ENCODE results near the gene BHLHE23. TPM values are rescaled to one million over a fixed set of nuclear protein-coding genes. Genes with fewer than 3 reads are reported as not detected.
A peak's percentile ranks its signal among the peaks of the same experiment; 100 is the strongest.

Gene BHLHE23
- total RNA-seq, 1 experiment from 2014 or later, result not detected

DNA sequence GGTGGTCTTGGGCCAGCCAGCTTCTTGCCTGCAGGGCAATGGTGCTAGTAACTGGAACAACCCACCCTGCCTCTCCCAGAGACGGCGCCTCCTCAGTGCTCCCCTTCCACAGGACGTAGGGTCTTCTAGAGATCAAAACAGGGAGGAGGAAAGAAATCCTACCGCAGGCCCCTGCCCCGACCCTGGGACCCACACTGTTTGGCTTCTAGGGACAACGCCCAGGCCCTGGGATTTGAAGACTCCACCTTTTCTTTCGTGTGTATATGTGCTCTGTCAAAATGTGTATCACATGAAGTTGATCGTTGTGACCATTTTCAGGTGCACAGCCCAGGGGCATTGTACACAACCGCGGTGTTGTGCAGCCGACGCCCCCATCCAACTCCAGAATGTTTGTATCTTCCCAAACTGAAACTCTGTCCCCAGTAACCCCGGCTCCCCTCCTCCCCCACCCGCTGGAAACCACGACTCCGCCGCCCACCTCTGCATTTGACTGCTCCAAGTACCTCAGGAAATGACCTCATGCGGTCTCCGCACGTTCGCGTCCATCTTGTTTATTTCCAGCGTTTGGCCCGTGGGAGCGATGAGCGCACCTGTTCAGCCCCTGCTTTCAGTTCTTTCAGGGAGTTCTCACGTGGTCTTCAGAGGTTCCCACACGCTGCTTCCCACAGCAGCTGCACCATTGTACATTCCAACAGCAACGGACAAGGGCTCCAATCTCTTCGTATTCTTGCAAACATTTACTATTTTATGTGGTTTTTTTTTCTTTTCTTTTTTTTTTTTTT, 3.4 kb upstream of the BHLHE23 start:
- no peak for DNase-seq (ENCODE audit: low spot score)

DNA sequence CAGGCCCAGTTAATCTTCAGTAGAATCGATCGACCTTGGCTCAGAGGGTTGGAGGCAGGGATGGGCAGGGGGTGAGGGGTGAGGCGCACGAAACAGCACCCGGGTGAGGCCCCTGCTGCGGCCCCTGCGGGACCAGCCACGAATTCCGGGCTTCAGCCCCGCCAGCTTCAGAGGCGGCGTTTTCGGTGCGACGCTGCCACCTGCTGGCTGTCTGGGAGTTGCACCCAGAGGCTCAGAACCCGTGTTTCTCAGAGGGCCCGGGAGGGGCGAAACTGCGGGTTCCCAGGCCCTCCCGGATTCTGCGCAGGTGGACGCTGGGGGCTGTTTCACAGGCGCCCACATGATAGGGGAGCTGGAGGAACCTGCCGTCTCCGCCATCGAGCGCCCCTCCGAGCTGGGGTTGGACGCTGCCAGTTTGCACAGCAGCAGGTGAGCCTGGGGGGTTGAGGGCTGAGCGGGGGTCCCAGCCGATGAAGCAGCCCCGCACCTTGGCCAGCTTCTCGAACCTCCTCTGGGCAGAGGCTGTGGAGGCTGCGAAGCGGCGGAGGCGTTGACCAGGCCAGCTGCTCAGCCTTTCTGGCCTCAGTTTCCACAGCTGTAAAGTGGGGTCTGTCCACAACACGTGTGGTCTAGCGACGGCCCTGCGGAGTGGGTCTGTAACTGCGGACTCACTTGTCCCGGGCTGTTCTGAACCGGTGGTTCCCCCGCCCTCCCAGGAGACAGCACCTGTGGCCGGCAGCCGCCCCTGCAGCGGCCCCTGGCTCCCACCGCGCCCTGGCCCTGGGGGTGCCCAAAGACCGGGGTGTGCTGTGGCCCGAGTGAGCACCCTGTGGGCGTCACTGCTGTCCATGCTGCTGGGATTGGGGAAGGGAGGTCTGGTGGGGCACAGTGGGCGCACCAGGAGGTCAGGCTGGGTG, 2.5 kb upstream of the BHLHE23 start:
- DNase-seq (ENCODE audit: low spot score), result peak; percentile 91

DNA sequence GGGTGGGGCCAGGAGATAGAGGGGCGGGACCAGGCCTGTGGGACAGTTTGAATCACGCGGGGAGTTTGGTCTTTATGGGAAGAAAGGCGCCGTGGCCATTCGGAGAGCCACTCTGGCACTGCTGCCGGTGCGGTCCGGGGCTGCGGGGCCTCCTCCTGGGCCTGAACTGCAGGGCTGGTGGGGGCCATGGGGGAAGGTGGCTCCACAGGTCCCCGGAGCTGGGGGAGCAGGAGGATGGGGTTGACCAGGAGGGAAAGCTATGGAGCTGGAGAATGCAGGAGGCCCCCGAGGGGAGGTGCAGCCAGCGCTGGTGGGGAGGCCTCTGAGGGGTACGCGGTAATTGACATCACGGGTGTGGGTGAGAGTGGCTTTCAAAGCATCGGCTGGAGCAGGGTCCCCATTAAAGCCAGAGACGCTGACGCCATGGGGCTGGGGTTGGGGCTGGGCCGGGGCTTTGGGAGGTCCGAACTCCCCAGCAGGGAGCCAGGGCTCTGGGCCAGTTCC, 1.8 kb upstream of the BHLHE23 start:
- DNase-seq (ENCODE audit: low spot score), result no peak

DNA sequence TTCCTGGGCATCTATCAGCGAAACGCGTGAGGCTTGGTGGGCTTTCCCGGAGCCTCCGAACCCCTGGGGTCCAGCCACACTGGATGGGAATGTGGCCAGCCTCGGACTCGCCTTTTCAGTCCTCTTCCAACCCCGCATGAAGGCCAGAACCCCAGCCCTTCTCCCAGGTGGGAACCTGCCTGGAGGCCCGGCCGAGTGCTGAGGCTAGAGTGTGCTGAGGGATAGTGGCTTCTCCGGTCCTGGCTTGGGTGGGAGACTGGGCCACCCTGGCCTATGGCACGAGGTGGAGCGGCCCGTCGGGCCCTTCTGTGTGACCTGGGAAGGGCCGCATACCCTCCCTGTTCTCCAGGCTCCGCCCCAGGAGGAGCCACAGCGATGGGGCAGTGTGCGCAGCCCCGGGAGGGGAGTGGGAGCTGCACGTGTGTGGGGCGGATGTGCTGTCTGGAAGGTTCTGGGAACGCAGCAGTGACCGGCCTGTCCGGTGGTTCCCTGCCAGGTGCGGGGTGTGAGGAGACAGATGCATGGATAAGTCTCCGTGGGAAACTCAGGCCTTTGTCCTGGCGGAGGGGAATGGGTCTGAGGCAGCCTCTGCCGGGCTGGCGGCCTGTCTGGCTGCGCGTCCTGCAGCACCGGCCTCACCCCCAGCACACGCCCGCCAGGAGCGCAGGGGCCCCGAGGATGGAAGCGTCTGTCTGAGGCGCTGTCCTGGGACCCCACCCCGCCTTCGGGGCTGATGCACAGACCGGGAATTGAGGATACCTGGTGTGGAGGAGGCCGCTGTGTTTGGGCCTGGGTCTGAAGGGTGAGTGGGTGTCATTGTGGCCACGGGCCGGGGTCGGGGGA, 1.1 kb upstream of the BHLHE23 start:
- no peak for DNase-seq (ENCODE audit: low spot score)

DNA sequence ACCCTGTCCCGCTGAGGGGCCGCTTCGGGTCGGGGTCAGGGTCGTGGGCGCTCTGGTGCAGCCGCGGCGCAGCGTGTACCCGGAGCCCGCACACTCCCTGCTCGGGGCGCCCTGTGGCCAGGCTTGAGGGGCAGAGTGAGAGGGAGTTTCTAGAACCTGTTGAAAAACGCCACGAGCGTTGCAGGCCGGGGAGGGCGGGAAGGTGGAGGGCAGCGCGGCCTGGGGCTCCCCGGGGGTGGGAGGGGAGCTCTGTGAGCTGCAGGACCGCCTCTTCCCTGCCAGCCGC, 539 bp upstream of the BHLHE23 start:
- no peak for DNase-seq (ENCODE audit: low spot score)

DNA sequence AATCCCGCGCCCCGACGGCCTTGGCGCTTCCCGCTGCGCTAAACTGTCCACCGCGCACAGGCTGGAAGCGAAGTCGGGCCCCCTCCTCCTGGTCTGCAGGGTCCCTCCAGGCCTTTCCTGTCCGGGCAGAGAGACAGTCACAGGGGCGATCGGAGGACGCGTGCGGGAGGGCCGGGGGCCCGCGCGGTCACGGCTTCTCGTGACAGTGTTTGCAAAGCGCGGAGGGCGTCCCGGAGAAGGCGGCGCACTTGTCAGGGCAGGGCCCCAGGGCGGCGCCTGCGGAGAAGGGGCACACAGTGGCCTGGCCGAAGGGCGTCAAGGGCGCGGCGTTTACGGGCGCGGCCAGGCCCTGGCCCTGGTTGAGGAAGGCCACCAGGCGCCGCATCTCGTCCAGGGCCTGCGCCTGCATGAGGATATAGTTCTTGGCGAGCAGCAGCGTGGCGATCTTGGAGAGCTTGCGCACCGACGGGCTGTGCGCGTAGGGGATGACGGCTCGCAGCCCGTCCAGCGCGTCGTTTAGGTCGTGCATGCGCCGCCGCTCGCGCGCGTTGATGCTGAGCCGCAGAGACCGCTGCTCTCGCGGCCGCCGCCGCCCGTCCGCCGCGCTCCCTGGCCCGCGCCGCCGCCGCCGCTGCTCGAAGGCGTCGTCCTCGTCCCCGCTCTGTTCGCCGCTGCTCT, 763 bp downstream of the BHLHE23 start:
- no peak for DNase-seq (ENCODE audit: low spot score)

DNA sequence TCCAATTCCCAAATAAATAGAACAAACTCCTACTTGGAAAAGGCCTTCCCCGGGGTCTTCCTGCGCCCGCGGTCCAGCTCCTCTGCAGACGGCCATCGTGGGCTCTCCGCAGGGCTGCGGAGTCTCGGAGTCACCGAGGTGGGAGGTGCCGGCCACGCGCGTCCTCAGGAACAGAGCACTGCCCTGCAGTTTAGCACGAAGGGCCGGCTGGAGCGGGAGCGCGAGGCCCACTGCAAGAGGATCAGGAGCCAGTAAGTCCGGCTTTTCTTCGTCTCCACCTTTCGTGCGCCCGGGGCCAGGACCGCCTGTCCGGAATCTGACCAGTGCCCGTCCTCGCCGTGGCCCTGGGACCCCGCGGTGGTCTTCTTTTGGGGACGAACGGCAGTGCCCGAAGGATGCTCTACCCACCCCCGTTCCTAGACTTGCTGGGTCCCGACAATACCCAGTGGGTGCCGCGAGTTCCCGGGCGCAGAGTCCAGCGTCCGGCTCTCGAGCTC, 1.4 kb downstream of the BHLHE23 start:
- DNase-seq (ENCODE audit: low spot score), result no peak

DNA sequence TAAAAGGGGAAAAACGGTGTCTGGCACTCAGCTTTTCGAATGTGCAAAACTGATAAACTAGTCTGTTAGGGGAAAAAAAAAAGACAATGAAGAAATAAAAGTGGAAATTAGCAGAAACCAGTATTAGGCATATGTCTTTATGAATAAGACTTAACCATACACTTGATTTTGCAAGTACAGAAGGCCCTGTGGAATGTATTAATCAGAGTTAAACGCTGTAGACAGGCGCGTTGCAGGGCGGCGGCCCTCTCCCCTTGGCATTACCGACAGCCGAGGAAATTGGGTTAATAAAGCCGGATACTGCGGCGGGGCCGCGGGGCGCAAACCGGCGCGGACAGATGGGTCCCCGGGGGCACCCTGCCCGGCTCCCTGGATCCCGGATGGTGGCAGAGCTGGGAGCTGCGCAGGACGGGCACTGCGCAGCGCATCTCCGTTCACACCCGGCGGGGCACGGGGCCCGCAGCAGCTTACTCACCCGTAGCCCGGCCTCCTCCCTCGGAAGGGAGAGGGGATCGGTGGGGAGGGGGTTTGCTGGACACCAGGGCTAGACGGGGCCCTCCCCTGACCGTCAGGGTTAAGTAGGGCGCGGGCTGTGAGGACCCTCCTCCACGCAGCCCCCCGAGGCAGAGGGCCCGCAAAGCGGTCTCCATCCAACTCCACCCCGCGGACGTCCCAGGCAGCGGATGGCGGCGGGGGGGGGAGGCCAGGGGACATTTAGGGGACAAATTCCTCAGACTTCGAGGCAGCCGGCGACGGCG, 2.0 kb downstream of the BHLHE23 start:
- no peak for DNase-seq (ENCODE audit: low spot score)

DNA sequence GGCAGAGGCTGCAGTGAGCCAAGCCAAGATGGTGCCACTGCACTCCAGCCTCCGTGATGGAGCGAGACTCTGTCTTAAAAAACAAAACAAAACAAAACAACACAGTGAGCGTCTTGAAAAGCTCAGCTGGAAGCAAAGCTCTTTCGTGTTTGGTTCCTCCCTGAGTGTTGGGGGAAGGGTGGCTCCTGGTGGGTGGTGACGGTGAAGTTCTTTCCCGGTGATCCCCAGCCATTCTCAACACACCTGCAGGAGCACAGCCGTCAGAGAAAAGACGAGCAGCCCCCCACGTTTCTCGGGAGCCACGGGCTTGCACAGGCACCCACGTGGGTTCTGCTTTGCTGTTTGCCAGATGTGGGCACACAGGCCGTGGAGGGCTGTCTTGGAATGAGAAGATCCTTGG, 3.2 kb downstream of the BHLHE23 start:
- DNase-seq (ENCODE audit: low spot score), result no peak

DNA sequence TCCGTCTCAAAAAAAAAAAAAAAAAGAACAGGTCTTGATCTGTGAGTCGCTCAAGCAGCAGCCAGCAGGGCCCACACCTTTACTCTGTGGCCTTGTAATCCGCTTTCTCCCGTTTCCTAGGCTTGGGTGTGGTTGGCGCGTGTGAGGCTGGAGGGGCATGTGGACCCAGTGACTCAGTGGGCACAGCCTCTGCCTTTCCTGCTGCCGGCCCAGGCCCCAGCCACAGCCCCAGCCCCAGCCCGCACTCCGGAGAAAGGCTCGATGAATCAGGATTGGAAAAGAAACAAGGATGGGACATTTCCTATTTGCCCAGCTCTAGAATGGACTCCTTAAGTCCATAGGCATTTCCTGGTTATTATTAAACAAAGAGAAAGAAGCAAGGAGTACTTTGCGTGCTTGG, 4.3 kb downstream of the BHLHE23 start:
- DNase-seq (ENCODE audit: low spot score), result no peak

DNA sequence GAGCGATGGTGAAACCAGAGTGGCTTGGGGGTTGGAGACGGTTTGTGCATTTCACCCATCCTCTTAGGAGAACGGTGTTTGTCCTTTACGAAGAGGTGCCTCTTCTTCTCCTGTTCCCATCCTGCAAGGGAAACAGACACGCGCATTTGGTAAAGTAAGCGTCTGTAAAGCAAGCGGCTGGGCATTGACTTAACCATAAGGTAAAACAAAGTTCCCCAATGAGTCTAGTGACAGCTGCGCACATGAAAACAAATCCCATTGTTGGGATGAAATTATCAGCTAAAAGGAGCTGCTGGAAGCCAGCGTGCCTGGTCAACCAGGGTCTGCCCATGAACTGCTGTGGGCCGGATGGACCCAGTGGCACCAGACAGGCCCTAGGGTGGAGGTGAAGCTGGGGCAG, 5.8 kb downstream of the BHLHE23 start:
- DNase-seq (ENCODE audit: low spot score), result no peak

DNA sequence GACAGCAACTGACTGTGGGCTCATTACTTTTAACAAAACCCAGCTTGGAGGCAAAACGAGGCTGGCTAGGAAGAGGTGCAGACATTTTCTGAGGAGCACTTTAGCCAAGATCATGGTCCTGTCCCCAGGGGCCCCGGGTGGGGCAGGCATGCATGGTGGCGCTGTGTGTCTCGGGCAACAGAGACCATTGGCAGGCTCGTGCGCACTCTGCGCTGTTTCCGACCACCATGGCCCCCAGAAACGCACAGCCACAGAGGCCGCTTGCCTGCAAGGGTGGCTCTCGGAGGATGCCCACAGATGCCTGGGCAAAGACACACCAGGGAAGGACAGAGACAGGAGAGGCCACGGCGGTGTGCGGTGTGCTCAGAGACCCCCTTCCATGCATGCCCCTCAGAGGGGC, 6.7 kb downstream of the BHLHE23 start:
- no peak for DNase-seq (ENCODE audit: low spot score)

DNA sequence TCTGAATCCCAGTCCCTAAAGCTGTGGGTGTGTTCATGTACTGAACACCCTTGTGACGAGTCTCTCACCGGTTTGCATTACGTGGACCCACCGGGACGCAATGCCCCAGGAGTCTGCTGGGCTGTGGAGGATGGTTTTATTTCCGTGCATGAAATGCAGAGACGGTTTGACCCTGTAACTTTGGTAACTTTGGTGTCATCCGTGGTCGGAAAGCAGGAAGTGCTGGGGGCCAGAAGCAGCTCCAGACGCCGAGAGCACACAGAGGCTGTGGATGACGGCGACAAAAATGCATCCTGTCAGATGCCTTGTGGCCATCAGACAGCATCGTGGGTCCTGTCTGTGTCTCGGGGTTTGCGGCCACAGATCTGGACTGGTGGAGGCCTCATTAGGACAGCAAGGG, 7.2 kb downstream of the BHLHE23 start:
- DNase-seq (ENCODE audit: low spot score), result no peak

DNA sequence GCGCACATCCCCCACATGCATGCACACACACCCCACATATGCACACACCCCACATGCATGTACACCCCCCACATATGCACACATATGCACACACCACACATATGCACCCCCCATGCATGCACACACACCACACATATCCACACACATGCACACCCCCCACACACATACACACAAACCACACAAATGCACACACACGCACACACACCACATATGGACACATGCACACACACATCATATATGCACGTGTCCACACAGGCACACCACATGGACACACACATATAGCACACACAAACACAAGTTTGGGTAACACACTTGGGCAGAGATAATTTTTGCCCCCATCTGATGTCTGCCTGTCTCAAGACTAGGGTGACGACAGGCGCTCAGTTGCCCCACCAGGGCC, 8.3 kb downstream of the BHLHE23 start:
- no peak for DNase-seq (ENCODE audit: low spot score)

DNA sequence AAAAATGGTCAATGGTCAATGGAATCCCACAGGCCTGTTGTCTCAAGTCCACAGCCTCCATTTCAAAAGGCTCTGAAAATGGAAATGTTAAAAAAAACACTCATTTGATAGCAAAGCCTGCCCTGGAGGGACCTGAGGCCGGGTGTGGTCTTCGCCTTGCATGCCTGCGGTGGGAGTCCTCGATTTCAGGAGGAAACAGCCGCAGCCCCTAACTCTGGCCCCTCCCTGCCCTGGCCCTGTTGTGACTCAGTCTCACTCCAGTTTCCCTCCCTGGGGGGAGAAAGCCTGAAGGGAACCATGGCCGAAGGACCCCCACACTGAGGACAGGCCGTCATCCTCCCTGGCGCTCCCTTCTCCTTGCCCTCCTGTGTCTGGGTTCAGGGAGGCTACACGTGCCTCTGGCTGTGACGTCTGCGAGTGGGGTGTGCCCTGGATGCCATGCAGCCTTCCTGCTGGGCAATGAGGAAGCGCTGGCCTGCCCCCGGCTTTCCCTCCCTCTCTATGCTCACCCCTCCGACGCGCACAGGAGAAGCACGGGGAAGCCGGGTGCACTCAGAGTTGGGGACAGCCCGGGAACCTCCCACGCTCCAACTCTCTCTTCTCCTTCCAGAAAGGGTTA, 9.2 kb downstream of the BHLHE23 start:
- no peak for DNase-seq (ENCODE audit: low spot score)

DNA sequence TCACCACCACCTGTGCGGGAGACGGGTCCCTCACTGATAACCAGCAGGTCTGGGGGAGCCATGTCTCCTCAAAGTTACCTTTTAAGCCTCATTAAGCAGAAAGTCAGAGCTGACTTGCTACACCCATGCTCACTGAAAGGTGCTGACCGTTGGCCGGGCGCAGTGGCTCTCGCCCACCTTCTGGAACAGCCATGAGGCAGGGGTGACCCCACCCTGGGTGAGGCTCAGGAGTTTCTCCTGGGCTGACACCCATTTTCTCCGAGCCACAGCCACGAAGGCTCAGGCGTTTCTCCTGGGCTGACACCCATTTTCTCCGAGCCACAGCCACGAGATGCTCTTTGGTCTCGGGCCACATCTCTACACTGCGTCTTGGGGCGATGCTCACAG, 10.2 kb downstream of the BHLHE23 start:
- no peak for DNase-seq (ENCODE audit: low spot score)

DNA sequence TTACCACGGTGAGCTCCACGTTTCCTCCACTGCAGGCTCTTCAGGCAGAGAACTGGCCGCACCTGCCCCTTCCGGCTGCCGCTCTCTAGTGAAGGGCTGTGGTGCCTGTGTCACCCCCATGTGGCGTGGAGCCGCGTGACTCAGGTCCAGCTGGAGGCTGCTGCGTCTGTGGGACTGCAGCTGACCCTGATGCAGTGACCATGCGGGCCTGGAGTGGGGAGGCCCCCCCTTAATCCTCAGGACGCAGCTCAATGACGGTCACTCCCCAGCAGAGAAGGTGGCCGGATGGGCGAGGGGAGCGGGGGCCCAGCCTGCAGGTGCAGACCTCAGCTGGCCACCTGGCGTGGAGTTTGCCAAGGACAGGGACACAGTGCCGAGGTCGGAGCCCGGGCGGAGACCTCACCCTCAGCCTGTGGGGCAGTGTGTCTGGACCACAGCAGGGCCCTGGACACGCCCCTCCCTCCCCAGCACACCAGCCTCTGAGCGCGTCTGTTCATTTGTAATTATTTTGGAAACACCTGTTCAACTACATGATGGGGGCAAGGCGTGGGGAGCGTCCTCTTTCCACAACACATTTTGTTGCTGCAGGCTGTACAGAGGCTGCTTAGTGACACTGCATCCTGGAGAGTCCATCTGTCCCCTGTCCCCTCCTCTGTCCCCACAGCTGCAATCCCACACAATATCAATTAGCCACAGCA, 10.7 kb downstream of the BHLHE23 start:
- no peak for DNase-seq (ENCODE audit: low spot score)

DNA sequence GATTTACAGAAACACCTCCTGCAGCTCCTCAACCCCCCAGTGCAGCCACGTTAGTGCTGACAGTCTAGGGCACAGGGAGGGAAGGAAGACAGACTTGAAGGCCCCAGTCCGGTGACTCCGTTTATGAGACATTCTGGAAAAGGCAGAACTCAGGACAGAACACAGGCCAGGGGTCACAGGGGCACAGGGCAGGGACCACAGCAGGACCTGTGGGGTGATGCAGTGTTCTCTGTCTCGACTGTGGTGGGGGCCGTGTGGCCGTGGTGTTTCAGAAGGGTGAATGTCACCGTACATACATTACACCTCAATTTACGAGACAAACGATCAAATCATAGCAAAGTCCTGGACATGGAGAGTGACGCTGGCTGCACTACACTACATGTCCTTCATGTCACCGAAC, 11.3 kb downstream of the BHLHE23 start:
- no peak for DNase-seq (ENCODE audit: low spot score)

DNA sequence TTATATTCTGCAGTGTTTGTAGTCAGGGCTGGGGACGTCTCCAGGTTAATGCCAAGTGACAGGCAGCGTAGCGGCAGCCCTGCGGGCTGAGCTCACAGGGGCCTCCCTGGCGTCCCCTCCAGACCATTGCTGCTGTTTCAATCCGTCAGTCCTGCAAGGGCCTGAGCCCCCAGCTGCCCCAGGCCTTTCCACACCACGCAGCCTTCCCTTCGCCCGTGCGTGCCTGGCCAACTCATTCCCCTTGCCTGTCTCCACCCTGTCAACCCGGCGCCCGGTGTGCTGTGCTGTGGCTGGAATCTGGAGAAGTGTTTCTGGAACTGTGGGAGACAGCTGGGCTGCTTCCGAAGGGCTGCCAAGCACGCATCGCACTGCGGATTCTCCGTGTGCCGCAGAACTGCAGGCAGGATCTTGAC, 11.9 kb downstream of the BHLHE23 start:
- no peak for DNase-seq (ENCODE audit: low spot score)
